Fibroblast of peridontal ligament (primary cell): ENCODE measurements around the gene SPATA20.

Experiments used
- DNase-seq: peaks from one replicate; pipeline ENCODE4 v3.0.0-alpha.2; 2010; ENCODE audit errors: extremely low read depth

Gene SPATA20

DNA sequence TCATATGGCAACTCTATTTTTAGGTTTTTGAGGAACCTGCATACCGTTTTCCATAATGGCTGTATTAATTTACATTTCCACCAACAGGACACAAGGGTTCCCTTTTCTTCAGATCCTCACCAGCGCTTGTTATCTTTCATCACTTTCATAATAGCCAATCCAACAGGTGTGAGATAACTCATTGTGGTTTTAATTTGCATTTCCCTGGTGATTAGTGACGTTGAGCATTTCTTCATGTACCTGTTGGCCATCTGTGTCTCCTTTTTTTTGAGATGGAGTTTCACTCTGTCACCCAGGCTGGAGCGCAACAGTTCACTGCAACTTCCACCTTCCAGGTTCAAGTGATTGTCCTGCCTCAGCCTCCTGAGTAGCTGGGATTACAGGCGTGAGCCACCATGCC, 51.5 kb downstream of the SPATA20 start:
- no peak for DNase-seq

DNA sequence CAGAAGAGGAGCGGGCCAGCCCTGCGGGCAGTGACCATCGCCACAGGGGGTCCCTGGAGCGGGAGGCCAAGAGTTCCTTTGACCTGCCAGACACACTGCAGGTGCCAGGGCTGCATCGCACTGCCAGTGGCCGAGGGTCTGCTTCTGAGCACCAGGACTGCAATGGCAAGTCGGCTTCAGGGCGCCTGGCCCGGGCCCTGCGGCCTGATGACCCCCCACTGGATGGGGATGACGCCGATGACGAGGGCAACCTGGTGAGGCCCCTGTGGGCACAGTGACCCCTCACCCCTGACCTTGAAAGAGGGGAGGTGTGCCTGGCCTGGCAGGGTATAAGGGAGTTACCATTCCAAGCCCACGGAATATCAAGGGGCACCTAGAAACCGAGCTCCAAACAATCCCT, 52.6 kb downstream of the SPATA20 start:
- DNase-seq = no peak

DNA sequence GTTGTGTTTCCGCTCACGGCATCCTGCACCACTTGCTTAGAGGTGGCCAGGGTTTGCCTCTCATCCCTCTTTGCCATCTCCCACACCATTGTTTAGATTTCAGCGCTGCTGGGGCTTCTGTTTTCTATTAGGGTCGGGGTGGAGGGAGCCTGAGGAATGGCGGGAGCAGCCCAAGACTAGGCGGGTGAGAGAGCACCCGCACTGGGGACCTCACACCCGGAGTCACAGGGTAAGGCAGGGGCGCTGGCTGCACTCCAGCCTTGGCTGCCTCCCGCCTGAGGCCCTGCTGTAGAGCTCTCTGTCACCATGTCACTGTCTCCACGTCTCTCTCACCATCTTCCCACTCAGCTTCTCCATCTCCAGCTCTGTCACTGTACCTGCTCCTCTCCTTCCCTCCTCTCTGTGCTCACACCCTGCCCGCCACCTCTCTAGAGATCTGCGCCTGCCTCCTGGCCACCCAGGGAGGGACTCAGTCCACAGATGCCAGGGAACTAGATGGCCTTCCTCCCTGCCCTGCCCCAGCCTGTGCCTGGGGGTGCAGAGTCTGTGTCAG, 54.9 kb downstream of the SPATA20 start:
- DNase-seq = no peak

DNA sequence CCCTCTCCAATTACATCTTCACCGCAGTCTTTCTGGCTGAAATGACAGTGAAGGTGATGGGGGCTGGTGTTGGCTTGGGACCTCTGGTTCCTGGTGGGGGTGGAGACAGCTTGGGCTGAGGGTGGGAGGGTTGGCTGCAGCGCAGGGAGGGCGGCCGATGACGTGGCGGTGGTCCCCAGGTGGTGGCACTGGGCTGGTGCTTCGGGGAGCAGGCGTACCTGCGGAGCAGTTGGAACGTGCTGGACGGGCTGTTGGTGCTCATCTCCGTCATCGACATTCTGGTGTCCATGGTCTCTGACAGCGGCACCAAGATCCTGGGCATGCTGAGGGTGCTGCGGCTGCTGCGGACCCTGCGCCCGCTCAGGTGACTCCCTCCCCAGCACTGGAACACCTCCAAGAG, 55.9 kb downstream of the SPATA20 start:
- DNase-seq = no peak

DNA sequence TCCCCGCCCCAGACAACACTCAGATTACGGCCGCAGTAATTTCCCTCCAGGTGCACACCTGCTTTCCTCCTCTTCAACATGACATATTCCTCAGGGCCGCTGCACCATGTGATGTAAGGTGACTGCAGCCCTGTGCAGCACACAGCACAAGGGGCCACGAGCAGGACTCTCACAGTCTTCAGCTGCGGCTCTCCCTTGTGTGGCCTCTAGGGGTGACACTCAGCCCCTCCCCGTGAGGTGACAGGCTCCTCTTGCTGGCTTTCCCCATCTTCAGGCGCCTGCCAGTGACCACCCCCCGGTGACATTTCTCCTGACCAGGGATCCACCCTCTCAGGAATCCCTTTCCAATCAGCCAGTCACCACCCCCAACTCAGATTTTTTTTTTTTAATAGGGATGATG, 56.4 kb downstream of the SPATA20 start:
- DNase-seq = no peak

DNA sequence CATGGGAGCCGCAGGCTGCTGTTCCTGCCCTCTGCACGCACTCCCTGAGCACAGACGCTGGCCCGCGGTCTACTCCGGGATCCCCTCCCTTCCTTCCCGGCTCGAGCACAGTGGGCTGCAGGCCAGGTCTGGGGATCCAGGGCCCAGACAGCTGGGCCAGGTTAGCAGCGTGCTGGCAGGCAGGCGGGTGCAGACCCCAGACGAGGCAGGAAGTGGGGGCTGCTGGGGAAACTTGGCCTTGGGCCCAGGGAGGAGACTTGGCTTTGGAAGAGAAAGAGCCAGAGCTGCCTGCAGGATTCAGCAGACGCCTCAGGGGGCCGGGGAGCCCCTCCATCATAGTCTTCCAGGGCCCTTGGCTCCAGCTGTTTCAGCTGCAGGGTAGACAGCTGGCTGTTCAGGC, 57.5 kb downstream of the SPATA20 start:
- DNase-seq = peak; percentile 37

DNA sequence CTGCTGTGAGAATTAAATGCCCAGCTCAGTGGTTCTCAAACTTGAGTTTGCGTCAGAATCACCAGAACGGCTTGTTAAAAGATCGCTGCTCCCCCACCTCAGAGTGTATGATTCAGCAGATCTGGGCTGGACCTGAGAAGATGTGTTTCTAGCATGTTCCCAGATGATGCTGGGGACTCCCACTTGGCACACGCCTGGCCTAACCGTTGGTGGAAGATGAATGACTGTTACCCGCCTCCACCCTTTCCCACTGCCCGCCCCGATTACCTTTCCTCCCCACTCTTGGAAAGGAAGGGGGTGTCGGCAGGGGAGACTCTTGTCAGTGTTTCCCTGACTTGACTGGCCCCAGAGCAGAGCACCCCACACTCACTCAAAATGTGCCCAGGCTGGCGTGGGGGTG, 58.5 kb downstream of the SPATA20 start:
- no peak for DNase-seq
